ENCODE measurements around the gene LTBP3. TPM values are rescaled to one million over a fixed set of nuclear protein-coding genes. Genes with fewer than 3 reads are reported as not detected.
A peak's percentile ranks its signal among the peaks of the same experiment; 100 is the strongest.

LTBP3 gene
- total and polyA plus RNA-seq, 9 of the 15 experiments (the other 6 are each of a cell fraction or from before 2014, with no cell fraction given), result 0.06 to 20.5 (median 4.8) TPM

DNA sequence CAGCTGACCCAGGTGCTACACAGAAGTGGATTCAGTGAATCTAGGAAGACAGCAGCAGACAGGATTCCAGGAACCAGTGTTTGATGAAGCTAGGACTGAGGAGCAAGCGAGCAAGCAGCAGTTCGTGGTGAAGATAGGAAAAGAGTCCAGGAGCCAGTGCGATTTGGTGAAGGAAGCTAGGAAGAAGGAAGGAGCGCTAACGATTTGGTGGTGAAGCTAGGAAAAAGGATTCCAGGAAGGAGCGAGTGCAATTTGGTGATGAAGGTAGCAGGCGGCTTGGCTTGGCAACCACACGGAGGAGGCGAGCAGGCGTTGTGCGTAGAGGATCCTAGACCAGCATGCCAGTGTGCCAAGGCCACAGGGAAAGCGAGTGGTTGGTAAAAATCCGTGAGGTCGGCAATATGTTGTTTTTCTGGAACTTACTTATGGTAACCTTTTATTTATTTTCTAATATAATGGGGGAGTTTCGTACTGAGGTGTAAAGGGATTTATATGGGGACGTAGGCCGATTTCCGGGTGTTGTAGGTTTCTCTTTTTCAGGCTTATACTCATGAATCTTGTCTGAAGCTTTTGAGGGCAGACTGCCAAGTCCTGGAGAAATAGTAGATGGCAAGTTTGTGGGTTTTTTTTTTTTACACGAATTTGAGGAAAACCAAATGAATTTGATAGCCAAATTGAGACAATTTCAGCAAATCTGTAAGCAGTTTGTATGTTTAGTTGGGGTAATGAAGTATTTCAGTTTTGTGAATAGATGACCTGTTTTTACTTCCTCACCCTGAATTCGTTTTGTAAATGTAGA, 57.6 kb downstream of the LTBP3 start (continued):
- TF ChIP-seq CC2D1A (IDR thresholded peaks at IDR 0.05), result no peak
- no peak for TF ChIP-seq MYC (IDR thresholded peaks at IDR 0.05; ENCODE audit: low read depth, low read length)
- 0 out of 2 replicates have a peak, but pooled peaks have one; percentile 21 for TF ChIP-seq MYC (CRISPR knock-in tag; IDR thresholded peaks at IDR 0.05; ENCODE audit: borderline replicate concordance, low read depth)
- TF ChIP-seq ATF4 (CRISPR knock-in tag; IDR thresholded peaks at IDR 0.05), result peak; percentile 19; the same call in 1 of the 2 replicates
- peak; percentile 22; the same call in 1 of the 2 replicates for TF ChIP-seq ZNF263 (CRISPR knock-in tag; IDR thresholded peaks at IDR 0.05; ENCODE audit: borderline replicate concordance)
- peak; percentile 71; the same call in 1 of the 2 replicates for TF ChIP-seq LCOR (CRISPR knock-in tag; IDR thresholded peaks at IDR 0.05)
- peak; percentile 59; the same call in 1 of the 2 replicates for TF ChIP-seq NCOA1 (IDR thresholded peaks at IDR 0.05; ENCODE audit: low read depth)
- TF ChIP-seq MTA2 (IDR thresholded peaks at IDR 0.05; ENCODE audit: low read depth), result no peak
- TF ChIP-seq EGR1 (conservative IDR thresholded peaks at IDR 0.05), result no peak
- TF ChIP-seq HDGF (IDR thresholded peaks at IDR 0.05), result no peak
- TF ChIP-seq EZH2 (IDR thresholded peaks at IDR 0.05; ENCODE audit: borderline replicate concordance, low read depth, low read length), result no peak
- TF ChIP-seq RREB1 (CRISPR knock-in tag; IDR thresholded peaks at IDR 0.05), result no peak
- TF ChIP-seq FOS (IDR thresholded peaks at IDR 0.05; ENCODE audit: extremely low read depth, insufficient read length), result no peak
- TF ChIP-seq, protein P1, sequence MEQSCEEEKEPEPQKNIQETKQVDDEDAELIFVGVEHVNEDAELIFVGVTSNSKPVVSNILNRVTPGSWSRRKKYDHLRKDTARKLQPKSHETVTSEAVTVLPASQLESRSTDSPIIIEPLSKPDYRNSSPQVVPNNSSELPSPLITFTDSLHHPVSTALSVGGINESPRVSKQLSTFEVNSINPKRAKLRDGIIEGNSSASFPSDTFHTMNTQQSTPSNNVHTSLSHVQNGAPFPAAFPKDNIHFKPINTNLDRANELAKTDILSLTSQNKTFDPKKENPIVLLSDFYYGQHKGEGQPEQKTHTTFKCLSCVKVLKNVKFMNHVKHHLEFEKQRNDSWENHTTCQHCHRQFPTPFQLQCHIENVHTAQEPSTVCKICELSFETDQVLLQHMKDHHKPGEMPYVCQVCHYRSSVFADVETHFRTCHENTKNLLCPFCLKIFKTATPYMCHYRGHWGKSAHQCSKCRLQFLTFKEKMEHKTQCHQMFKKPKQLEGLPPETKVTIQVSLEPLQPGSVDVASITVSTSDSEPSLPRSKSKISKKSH (CRISPR knock-in tag; IDR thresholded peaks at IDR 0.05), result no peak
- TF ChIP-seq TBL1XR1 (IDR thresholded peaks at IDR 0.05; ENCODE audit: low read length in 2 of 2), result peak in 1 of 2 experiments; percentile 29; a peak in 2 of 4 replicates
- TF ChIP-seq, protein P2, sequence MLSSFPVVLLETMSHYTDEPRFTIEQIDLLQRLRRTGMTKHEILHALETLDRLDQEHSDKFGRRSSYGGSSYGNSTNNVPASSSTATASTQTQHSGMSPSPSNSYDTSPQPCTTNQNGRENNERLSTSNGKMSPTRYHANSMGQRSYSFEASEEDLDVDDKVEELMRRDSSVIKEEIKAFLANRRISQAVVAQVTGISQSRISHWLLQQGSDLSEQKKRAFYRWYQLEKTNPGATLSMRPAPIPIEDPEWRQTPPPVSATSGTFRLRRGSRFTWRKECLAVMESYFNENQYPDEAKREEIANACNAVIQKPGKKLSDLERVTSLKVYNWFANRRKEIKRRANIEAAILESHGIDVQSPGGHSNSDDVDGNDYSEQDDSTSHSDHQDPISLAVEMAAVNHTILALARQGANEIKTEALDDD (IDR thresholded peaks at IDR 0.05), result 0 out of 2 replicates have a peak, but pooled peaks have one; percentile 20
- no peak for TF ChIP-seq CBFA2T3 (IDR thresholded peaks at IDR 0.05)
- TF ChIP-seq MBD2 (IDR thresholded peaks at IDR 0.05; ENCODE audit: borderline replicate concordance, low read depth), result no peak
- peak; percentile 24 for TF ChIP-seq U2AF1 (optimal IDR thresholded peaks at IDR 0.05; ENCODE audit: low read depth, low read length)
- 0 out of 2 replicates have a peak, but pooled peaks have one; percentile 38 for TF ChIP-seq MXI1 (IDR thresholded peaks at IDR 0.05; ENCODE audit: low read depth, low read length)
